Stimulated activated CD4-positive, alpha-beta T cell treated with anti-CD3 and anti-CD28 coated beads, Interleukin-15, amount 100 ng/mL, for 1 hour (primary cell): Measurements from ENCODE around the gene FGD4.

Source experiments
- DNase-seq, 2 donors: peaks; one replicate each; pipeline ENCODE4 v3.0.0-alpha.2; 2020; ENCODE audit warnings: low read depth in 1 of 2, low spot score in 1 of 2

The FGD4 gene

DNA sequence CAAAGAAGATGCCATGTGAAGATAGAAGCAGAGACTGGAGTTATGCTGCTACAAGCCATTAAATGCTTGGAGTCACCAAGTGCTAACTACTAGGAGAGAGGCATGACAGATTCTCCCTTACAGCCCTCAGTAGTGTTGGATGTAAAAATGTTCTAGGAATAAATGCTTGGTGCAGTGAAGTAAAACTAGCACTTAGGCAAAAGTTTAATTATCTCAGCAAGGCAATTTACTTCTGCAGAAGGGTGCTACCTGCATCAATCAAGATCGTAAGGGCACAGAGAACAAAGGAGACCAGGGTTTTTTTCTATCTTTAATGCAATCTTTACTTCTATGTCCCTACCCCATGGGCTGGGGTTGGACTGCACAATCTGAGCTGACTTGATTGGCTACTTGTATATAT lies 270.2 kb downstream of the FGD4 start:
- DNase-seq = no peak

DNA sequence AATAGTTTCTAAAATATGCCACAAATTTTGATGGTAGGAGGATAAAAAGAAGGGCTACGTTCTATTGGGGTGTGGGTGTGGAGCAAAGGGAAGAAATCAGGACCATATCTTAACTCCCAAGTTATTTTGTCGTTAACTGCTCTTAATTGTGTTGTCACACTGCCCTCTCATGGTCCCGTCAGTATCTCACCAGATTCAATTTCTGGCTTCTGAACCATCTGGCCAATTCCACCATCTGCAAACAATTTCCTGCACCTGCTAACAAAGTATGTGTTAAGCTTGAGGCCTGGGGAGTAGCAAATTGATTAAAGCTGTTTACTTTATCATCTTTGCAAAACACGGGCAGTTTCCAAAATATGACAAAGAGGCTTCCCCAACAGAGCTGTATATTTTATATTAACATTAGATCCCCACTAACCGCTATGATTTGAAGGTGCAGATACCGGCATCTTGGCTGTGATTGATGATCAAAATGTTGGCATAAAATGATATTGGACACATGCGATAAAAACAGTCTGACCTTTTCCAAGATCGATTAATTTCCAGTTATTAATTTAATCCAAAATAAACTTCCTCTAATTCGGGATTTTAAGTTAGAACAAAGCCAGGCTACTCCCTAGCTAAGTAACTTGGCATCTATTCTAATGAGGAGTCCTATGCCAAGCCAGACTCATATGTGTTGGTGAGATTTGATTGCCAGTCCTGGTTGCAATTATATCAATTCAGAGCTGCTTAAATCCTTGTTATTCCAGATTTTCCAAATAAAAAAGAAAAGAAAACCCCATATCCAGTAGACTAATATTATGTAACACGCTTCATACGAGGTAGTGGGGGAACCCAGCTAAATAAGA lies 272.8 kb downstream of the FGD4 start:
- DNase-seq = no peak

GRCh38 chr12:32679091-32679919 lies 279.9 kb downstream of the FGD4 start, which contains the start of gene DNM1L:
DNM1L (plus strand) TSS chr12:32679301; CDS start chr12:32679364, 63 bp downstream.
- DNase-seq = peak; percentile 81 to 82

- DNase-seq = no peak
These were observed 280.5 kb downstream of the FGD4 start for GRCh38 chr12:32679920-32680237.

GRCh38 chr12:32680787-32681186 lies 281.4 kb downstream of the FGD4 start:
- DNase-seq = no peak

GRCh38 chr12:32681272-32681671 lies 281.9 kb downstream of the FGD4 start:
- no peak for DNase-seq

- DNase-seq = no peak
These were observed 287.0 kb downstream of the FGD4 start for GRCh38 chr12:32686340-32686739.

- DNase-seq = no peak
These were observed 289.4 kb downstream of the FGD4 start for GRCh38 chr12:32688786-32689185.

DNA sequence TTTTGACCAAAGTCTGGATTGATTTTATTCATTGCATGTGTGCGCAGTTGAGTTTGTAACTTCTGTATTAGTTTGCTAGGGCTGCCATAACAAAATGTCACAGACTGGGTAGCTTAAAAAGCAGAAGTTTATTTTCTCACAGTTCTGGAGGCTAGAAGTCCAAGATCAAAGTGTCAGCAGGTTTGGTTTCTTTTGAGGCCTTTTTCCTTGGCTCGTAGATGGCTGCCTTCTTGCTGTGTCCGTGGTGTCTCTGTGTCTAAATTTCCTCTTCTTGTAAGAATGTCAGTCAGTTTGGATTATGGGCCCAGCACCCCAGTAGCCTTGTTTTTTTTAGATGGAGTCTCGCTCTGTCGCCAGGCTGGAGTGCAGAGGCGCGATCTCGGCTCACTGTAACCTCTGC lies 291.6 kb downstream of the FGD4 start:
- no peak for DNase-seq

DNA sequence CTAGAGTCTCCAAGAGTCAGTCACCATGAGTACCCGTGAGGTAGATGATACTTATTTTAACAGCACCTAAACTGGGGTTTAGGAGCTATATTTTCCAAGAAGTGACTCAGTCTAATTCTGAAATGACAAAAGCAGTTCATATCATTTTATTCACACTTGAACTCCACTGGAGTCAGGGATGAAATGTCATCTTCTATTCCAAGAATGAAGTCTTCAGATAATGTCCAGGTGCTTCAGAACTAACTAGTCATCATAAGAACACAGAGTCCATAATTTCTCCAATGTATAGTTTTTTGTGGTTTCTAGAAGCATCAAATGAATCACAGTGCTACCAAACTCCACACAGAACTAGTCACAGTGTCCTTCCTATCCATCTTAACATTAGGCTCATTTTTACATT lies 293.0 kb downstream of the FGD4 start:
- DNase-seq = no peak

GRCh38 chr12:32693036-32693435 lies 293.7 kb downstream of the FGD4 start:
- no peak for DNase-seq
